DND-41 (cell line): Measurements from ENCODE around the gene MED4.

ENCODE experiments used
- ATAC-seq: fragments of 200-7000 bp; cut with Tn5 transposase; 3 replicates; pipeline ENCODE4 v1.9.1; 2021; ENCODE audit warnings: low read depth; ENCODE audit not compliant: insufficient read depth
- DNase-seq: peaks from one replicate; pipeline ENCODE4 v3.0.0-alpha.2; 2020
- H2AFZ ChIP-seq: 2 replicates; pipeline ENCODE4 v1.6.0; 2012; ENCODE audit warnings: low read depth, low read length
- H3K27ac ChIP-seq: 2 replicates; pipeline ENCODE4 v1.5.1; 2012; ENCODE audit warnings: low read length, inconsistent platforms
- H3K27me3 ChIP-seq: fragments of 200-600 bp; sonication (generic); 2 replicates; pipeline ENCODE4 v1.6.0; 2012; ENCODE audit warnings: low read length, mild to moderate bottlenecking, inconsistent platforms; ENCODE audit not compliant: insufficient read depth, poor library complexity
- H3K36me3 ChIP-seq: 2 replicates; pipeline ENCODE4 v1.5.1; 2012; ENCODE audit warnings: low read length, inconsistent platforms; ENCODE audit not compliant: insufficient read depth
- H3K4me1 ChIP-seq: 2 replicates; pipeline ENCODE4 v1.5.1; 2012; ENCODE audit warnings: mild to moderate bottlenecking, low read length; ENCODE audit not compliant: insufficient read depth
- H3K4me2 ChIP-seq: 2 replicates; pipeline ENCODE4 v1.6.0; 2012; ENCODE audit warnings: mild to moderate bottlenecking, moderate library complexity, low read length, inconsistent platforms; ENCODE audit not compliant: insufficient read depth
- H3K4me3 ChIP-seq, 2 experiments: fragments of 200-600 bp in 1 of 2; shearing (Covaris generic) in 1 of 2; 2 replicates each; pipeline ENCODE4 v1.5.1; 2012 to 2016; ENCODE audit warnings: inconsistent platforms in 2 of 2, low read length in 2 of 2, mild to moderate bottlenecking in 2 of 2, low read depth in 1 of 2, moderate library complexity in 1 of 2
- H3K79me2 ChIP-seq: 2 replicates; pipeline ENCODE4 v1.6.0; 2012; ENCODE audit warnings: low read length, inconsistent platforms; ENCODE audit not compliant: insufficient read depth
- H3K9ac ChIP-seq: 2 replicates; pipeline ENCODE4 v1.6.0; 2012; ENCODE audit warnings: low read depth, mild to moderate bottlenecking, inconsistent platforms, low read length, moderate library complexity
- H3K9me3 ChIP-seq: 2 replicates; pipeline ENCODE4 v1.5.1; 2012; ENCODE audit warnings: low read length, moderate library complexity, mild to moderate bottlenecking, inconsistent platforms; ENCODE audit not compliant: insufficient read depth, severe bottlenecking
- H4K20me1 ChIP-seq: 2 replicates; pipeline ENCODE4 v1.6.0; 2012; ENCODE audit warnings: low read length; ENCODE audit not compliant: insufficient read depth
- EZH2 ChIP-seq: IDR thresholded peaks from 3 replicates; pipeline ENCODE4 v1.6.1; 2012; ENCODE audit warnings: borderline replicate concordance, low read depth, mild to moderate bottlenecking, moderate library complexity, low read length, inconsistent platforms; ENCODE audit not compliant: severe bottlenecking
- TF ChIP-seq, protein P1 (sequence below): IDR thresholded peaks from 2 replicates; pipeline ENCODE4 v1.5.1; 2012; ENCODE audit warnings: borderline replicate concordance, low read length, moderate library complexity, mild to moderate bottlenecking; ENCODE audit not compliant: poor library complexity, severe bottlenecking; ENCODE audit errors: extremely low read depth

Gene MED4

DNA sequence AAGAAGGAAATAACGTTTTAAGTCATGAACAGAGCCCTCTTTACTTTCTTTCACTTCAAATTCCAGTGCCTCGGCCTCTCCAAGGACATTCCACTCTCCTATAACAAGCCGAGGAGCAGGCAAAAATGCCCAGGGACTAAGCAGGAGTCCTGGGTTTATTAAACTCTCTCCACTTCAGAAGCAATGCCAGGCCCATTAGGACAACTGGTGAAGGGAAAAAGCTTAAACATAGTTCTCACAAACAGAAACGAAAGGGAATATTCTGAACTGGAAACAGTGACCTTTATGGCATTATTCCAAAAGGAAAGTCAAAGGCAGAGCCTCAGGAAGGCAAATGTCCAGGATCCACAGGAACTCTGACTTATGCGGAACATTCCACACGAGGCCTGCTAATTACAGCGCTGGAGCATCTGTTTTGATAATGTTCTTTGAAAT is 30.9 kb upstream of the MED4 start:
- H3K79me2 ChIP-seq, result no peaks in the 10 kb centered on the region
- TF ChIP-seq, protein P1, sequence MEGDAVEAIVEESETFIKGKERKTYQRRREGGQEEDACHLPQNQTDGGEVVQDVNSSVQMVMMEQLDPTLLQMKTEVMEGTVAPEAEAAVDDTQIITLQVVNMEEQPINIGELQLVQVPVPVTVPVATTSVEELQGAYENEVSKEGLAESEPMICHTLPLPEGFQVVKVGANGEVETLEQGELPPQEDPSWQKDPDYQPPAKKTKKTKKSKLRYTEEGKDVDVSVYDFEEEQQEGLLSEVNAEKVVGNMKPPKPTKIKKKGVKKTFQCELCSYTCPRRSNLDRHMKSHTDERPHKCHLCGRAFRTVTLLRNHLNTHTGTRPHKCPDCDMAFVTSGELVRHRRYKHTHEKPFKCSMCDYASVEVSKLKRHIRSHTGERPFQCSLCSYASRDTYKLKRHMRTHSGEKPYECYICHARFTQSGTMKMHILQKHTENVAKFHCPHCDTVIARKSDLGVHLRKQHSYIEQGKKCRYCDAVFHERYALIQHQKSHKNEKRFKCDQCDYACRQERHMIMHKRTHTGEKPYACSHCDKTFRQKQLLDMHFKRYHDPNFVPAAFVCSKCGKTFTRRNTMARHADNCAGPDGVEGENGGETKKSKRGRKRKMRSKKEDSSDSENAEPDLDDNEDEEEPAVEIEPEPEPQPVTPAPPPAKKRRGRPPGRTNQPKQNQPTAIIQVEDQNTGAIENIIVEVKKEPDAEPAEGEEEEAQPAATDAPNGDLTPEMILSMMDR, result no peak
- TF ChIP-seq EZH2, result no peak
- H3K9ac ChIP-seq, result no peak overlapping the region
- no peak overlapping the region for H3K4me2 ChIP-seq
- H3K36me3 ChIP-seq, result no peaks in the 10 kb centered on the region
- H2AFZ ChIP-seq, result no peak overlapping the region
- no peak overlapping the region for H3K27ac ChIP-seq
- no peak overlapping the region for H3K4me3 ChIP-seq
- DNase-seq, result no peak
- peaks cover 14% of the 10 kb centered on the region for H3K4me1 ChIP-seq
- H3K9me3 ChIP-seq, result no peaks in the 10 kb centered on the region
- H4K20me1 ChIP-seq, result no peaks in the 10 kb centered on the region
- no peak for ATAC-seq
- no peaks in the 10 kb centered on the region for H3K27me3 ChIP-seq

DNA sequence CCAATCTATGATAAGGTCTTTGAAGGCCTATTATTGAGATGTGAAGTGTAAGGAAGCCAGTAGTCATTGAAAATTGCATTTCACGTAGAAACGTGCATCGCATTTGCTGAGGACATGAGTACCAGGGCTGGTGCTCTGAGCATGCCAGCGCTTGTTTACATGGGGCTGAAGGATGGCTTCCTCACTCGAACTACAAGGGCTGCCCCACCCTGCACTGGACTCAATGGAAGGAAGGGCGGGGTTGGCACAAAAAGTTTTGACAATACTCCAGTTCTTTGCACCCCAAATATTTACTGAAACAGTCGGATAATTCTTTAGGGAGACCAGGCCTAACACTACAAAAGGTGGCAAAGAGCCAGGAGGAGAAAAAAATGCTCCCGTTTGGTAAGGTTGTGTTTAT is 28.9 kb upstream of the MED4 start:
- no peak for DNase-seq
- TF ChIP-seq, protein P1, result no peak
- TF ChIP-seq EZH2, result no peak
- Histone ChIP-seq H3K27ac (no peak overlapping the region), H3K27me3 (no peaks in the 10 kb centered on the region), H2AFZ (no peak overlapping the region), H4K20me1 (no peaks in the 10 kb centered on the region), H3K9me3 (no peaks in the 10 kb centered on the region), H3K79me2 (no peaks in the 10 kb centered on the region), H3K36me3 (no peaks in the 10 kb centered on the region), H3K4me3 (no peak overlapping the region), H3K9ac (no peak overlapping the region), H3K4me2 (no peak overlapping the region), H3K4me1 (peaks cover 11% of the 10 kb centered on the region)
- ATAC-seq, result no peak

DNA sequence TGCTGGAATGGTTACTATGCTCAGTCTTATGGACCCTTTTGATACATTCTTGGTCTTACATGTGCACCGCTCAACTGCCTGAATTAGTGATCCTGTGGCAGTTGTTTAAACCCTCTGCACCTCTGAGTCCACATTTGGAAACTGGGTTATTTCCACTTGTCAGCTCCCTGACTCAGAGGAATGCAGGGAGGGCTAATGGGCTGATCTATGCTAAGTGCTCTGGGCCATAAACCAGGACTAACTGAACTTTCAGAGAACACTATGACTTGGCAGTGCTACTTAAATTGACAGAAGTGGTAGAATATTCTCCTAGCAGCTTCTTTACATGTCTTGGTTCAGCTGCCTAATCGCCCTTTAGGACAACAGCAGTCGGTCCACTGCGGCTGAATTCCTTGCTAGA is 26.8 kb upstream of the MED4 start:
- no peak overlapping the region for H3K4me2 ChIP-seq
- ATAC-seq, result no peak
- H3K9me3 ChIP-seq, result no peaks in the 10 kb centered on the region
- H3K4me3 ChIP-seq, result no peak overlapping the region
- no peaks in the 10 kb centered on the region for H3K27me3 ChIP-seq
- H3K36me3 ChIP-seq, result no peaks in the 10 kb centered on the region
- DNase-seq, result no peak
- H3K79me2 ChIP-seq, result no peaks in the 10 kb centered on the region
- TF ChIP-seq, protein P1, result no peak
- no peak for TF ChIP-seq EZH2
- H2AFZ ChIP-seq, result no peak overlapping the region
- peaks cover 2% of the 10 kb centered on the region for H3K4me1 ChIP-seq
- no peaks in the 10 kb centered on the region for H4K20me1 ChIP-seq
- H3K27ac ChIP-seq, result no peak overlapping the region
- no peak overlapping the region for H3K9ac ChIP-seq

DNA sequence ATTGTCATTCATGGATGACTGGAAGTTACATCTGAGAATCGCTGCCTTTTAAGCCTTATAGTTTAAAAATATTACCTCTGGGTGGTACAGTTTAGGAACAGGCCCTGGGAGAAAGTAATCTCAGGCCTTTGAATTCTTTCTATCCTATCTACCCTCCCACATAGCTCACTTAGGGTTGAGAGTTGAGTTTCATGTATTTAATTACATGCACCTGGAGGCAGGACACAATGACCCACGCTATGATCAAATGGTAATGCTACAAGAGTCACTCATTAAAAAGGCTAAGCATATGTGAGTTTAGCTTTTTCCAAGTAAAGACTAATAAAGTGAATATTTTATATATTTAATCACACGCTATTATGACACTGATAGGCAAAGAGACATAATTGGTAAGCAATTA is 25.3 kb upstream of the MED4 start:
- no peak overlapping the region for H2AFZ ChIP-seq
- H4K20me1 ChIP-seq, result no peaks in the 10 kb centered on the region
- H3K9me3 ChIP-seq, result no peaks in the 10 kb centered on the region
- no peak for ATAC-seq
- H3K27ac ChIP-seq, result no peak overlapping the region
- H3K4me2 ChIP-seq, result no peak overlapping the region
- DNase-seq, result no peak
- no peaks in the 10 kb centered on the region for H3K27me3 ChIP-seq
- no peaks in the 10 kb centered on the region for H3K36me3 ChIP-seq
- H3K79me2 ChIP-seq, result no peaks in the 10 kb centered on the region
- H3K4me1 ChIP-seq, result no peaks in the 10 kb centered on the region
- no peak overlapping the region for H3K9ac ChIP-seq
- TF ChIP-seq, protein P1, result no peak
- TF ChIP-seq EZH2, result no peak
- no peak overlapping the region for H3K4me3 ChIP-seq
